ENCODE results near the gene PEF1. TPM values are rescaled to one million over a fixed set of nuclear protein-coding genes. Genes with fewer than 3 reads are reported as not detected.

PEF1 gene
- total and polyA plus RNA-seq, 8 donors: 14.5 to 47.3 (median 20.2) TPM

DNA sequence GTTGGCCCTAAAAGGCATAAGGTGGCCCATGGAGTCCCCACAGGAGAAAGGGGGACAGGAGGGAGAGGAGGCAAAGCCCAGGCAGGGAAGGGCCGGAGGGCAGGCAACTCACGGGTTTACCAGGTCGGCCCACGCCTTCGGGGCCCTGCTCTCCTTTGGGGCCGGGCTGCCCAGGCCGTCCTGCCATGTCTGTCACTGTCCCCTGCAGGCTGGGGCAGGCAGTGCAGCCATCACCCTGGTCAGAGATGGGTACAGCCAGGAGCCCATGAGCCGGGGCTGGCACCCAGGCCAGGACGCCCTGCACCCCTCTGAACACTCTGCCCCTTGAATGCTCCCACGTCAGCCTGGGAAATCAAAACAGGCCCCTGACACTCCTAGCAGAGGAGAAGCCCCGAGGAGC, 39.3 kb upstream of the PEF1 start:
- TF ChIP-seq, protein P1, sequence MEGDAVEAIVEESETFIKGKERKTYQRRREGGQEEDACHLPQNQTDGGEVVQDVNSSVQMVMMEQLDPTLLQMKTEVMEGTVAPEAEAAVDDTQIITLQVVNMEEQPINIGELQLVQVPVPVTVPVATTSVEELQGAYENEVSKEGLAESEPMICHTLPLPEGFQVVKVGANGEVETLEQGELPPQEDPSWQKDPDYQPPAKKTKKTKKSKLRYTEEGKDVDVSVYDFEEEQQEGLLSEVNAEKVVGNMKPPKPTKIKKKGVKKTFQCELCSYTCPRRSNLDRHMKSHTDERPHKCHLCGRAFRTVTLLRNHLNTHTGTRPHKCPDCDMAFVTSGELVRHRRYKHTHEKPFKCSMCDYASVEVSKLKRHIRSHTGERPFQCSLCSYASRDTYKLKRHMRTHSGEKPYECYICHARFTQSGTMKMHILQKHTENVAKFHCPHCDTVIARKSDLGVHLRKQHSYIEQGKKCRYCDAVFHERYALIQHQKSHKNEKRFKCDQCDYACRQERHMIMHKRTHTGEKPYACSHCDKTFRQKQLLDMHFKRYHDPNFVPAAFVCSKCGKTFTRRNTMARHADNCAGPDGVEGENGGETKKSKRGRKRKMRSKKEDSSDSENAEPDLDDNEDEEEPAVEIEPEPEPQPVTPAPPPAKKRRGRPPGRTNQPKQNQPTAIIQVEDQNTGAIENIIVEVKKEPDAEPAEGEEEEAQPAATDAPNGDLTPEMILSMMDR (IDR thresholded peaks at IDR 0.05): peak in 2 of 4 donors; percentile 12 to 19
- ATAC-seq (peak in 3 of 4 donors; percentile 61 to 75 (median 66)), FAIRE-seq (no peak), DNase-seq (peak in 2 of 6 donors; percentile 51 to 80)
- H3K4me1 ChIP-seq: no peaks in the 10 kb centered on the region
- no peaks in the 10 kb centered on the region for H3K27me3 ChIP-seq
- 38 to 64% methylated on average over 11 of the region's 11 CpGs for WGBS, 2 donors
- no peak overlapping the region for H3K27ac ChIP-seq
- H3K9me3 ChIP-seq: no peaks in the 10 kb centered on the region
- intact Hi-C loops (cut with DNase I): no loop called here
- H3K36me3 ChIP-seq: no peaks in the 10 kb centered on the region
- no peak overlapping the region for H3K4me3 ChIP-seq

DNA sequence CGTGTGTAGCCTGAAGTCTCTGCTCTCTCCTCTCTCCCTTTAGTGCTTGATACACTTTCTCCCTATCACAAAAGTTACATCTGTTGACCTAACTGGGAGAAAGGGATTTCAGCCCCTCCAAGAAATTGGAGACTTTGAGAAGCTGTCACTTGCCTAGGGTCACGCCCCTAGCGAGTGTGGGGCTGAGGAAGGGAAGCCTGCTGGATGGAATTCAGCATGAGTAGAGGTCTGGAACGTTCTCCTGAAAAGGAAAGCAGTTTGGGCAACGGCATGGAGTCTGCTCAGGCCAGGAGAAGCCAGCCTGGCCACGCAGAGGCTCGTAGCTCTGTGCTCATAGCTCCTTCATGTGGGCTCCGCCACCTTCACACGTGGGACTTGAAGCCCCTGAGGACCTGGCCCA, 36.7 kb upstream of the PEF1 start:
- 66 to 68% methylated on average over 9 of the region's 9 CpGs for WGBS, 2 donors
- ATAC-seq (no peak), FAIRE-seq (no peak), DNase-seq (no peak)
- intact Hi-C loops (cut with DNase I): no loop called here
- H3K4me1 ChIP-seq: no peaks in the 10 kb centered on the region
- H3K36me3 ChIP-seq: no peaks in the 10 kb centered on the region
- H3K4me3 ChIP-seq: no peak overlapping the region
- no peak overlapping the region for H3K27ac ChIP-seq
- no peaks in the 10 kb centered on the region for H3K9me3 ChIP-seq
- TF ChIP-seq, protein P1 (IDR thresholded peaks at IDR 0.05): no peak
- H3K27me3 ChIP-seq: no peaks in the 10 kb centered on the region

DNA sequence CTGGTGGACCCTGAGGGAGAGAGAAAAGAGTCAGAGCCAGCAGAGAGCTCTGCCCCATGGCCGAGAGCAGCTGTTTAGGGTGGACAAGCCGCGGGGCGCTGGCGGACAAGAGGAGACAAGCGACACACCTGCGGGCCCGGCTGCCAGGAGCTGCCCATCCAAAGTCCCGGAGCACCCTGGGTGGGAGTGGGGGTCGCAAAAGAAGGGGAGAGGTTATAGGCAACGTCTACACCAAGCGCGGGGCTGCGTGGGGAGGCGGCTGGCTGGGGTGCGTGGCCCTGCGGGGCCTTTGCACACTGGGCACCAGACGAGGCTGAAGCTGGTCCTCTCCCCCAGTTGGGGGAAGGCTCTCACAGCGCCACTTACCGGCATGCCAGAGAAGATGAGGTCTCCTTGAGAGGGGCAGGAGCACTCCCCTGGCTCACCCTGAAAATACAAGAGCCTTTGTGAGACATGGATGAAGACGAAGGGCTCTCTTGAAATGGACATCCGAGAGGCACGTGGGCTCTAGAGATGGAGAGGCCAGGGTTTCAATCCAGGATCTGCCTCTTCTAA, 35.1 kb upstream of the PEF1 start:
- Histone ChIP-seq H3K27me3 (no peaks in the 10 kb centered on the region), H3K36me3 (no peaks in the 10 kb centered on the region), H3K4me3 (no peak overlapping the region), H3K4me1 (no peaks in the 10 kb centered on the region), H3K9me3 (no peaks in the 10 kb centered on the region), H3K27ac (no peak overlapping the region)
- no peak for FAIRE-seq
- peak in 1 of 6 donors; percentile 62 for DNase-seq
- WGBS, 2 donors: 71% methylated on average over 22 to 23 of the region's 23 CpGs
- TF ChIP-seq, protein P1 (IDR thresholded peaks at IDR 0.05): no peak
- intact Hi-C loops (cut with DNase I): no loop called here
- ATAC-seq: no peak

DNA sequence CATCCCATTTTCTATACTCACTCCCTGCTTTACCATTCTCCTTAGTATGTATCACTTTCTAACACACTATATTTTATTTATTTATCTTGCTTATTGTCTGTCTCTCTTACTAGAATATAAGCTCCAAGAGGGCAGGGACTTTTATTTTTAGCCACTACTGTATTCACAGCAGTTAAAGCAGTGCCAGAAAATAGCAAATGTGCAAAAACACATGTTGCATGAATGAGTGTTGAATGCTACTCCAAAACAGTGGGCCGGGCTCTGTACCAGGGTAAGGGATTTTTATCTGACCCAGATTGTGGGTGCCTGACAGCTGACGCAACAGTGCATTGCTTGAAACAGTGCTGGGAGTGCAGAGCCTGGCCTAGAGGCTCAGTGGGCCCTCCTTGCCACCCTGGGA, 34.4 kb upstream of the PEF1 start:
- WGBS, 2 donors: 31 to 38% methylated on average over 2 of the region's 2 CpGs
- DNase-seq: no peak
- Histone ChIP-seq H3K4me1 (no peaks in the 10 kb centered on the region), H3K9me3 (no peaks in the 10 kb centered on the region), H3K36me3 (no peaks in the 10 kb centered on the region), H3K27ac (no peak overlapping the region), H3K27me3 (no peaks in the 10 kb centered on the region), H3K4me3 (no peak overlapping the region)
- TF ChIP-seq, protein P1 (IDR thresholded peaks at IDR 0.05): no peak
- no peak for ATAC-seq
- intact Hi-C loops (cut with DNase I): no loop called here
- no peak for FAIRE-seq

DNA sequence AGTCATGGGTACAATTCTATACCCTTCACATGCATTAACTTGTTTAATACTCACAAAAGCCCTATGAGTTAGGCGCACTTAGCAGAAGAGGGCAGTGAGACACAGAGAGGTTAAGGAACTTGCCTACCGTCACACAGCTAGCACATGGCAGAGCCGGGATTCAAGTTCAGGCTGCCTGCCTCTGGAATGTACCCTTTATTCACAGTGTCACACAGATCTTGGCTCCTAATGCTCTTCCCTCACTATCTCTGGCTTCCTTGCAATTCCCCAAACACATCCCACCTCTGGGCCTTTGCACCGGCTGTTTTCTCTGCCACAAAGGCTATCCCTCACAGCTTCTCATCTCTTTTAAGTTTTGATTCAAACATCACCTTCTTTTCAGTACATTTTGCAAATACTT, 34.0 kb upstream of the PEF1 start:
- WGBS, 2 donors: 85 to 88% methylated on average over 4 of the region's 4 CpGs
- DNase-seq (no peak), ATAC-seq (no peak), FAIRE-seq (no peak)
- Histone ChIP-seq H3K36me3 (no peaks in the 10 kb centered on the region), H3K4me3 (no peak overlapping the region), H3K9me3 (no peaks in the 10 kb centered on the region), H3K27me3 (no peaks in the 10 kb centered on the region), H3K27ac (no peak overlapping the region), H3K4me1 (no peaks in the 10 kb centered on the region)
- TF ChIP-seq, protein P1 (IDR thresholded peaks at IDR 0.05): no peak
- intact Hi-C loops (cut with DNase I): no loop called here

Measured in pancreas (tissue), 10 donors.